ENCODE data around the gene PRKCH.

Gene PRKCH

GRCh38 chr14:61375218-61375617 is 53.8 kb downstream of the PRKCH start:
- no peak for TF ChIP-seq TAF1 (IDR thresholded peaks at IDR 0.05; ENCODE audit: borderline replicate concordance, insufficient read depth, low read length)
- no peak for TF ChIP-seq SIN3A (IDR thresholded peaks at IDR 0.05; ENCODE audit: borderline replicate concordance, insufficient read depth, low read length)
- no peak for TF ChIP-seq POLR2AphosphoS5 (IDR thresholded peaks at IDR 0.05; ENCODE audit: low read depth, low read length)
- TF ChIP-seq REST (IDR thresholded peaks at IDR 0.05; ENCODE audit: insufficient read depth in 1 of 2, low read depth in 2 of 2, low read length in 2 of 2), result no peak
- TF ChIP-seq FOXP2 (optimal IDR thresholded peaks at IDR 0.05; ENCODE audit: borderline replicate concordance, extremely low read depth, extremely low read length, insufficient read depth), result no peak

DNA sequence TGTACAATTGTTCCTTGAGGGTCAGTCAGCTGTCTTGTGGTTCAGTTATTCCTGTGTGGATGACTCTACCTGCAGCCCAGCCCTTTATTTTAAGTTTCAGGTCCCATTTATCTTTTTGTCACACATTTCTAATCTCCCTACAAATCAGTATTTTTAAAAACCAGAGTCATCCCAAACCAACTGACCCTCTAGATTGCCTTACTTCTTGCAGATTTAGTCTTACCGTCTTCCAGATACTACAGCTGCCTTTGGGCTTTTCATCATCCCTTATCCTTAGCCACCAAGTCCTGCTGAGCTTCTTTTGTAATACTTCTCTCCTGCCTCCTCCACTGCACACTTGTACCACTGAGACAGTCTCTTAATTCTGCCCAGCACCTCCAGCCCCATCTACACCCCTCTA is 54.9 kb downstream of the PRKCH start:
- no peak for TF ChIP-seq POLR2AphosphoS5 (IDR thresholded peaks at IDR 0.05; ENCODE audit: low read depth, low read length)
- no peak for TF ChIP-seq REST (IDR thresholded peaks at IDR 0.05; ENCODE audit: insufficient read depth in 1 of 2, low read depth in 2 of 2, low read length in 2 of 2)
- no peak for TF ChIP-seq TAF1 (IDR thresholded peaks at IDR 0.05; ENCODE audit: borderline replicate concordance, insufficient read depth, low read length)
- no peak for TF ChIP-seq SIN3A (IDR thresholded peaks at IDR 0.05; ENCODE audit: borderline replicate concordance, insufficient read depth, low read length)

DNA sequence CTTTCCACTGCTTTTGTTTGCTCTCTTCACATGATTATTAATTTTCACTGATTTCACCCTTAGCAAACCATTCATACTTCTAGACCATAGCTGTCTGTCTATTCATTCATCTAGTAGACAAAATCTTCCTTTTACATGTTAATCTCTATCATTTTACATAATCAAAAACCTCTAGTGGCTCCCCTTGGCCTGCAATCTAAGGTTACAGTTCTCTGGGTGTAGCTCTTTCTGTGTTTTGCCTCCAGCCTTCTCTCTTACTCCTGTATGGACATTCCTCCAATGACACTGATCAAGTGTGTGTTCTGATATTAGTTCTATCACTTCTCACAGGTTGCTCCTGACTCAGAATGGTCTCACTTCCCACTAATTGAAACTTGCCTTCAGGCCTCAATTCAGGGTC is 56.4 kb downstream of the PRKCH start:
- no peak for TF ChIP-seq SIN3A (IDR thresholded peaks at IDR 0.05; ENCODE audit: borderline replicate concordance, insufficient read depth, low read length)
- TF ChIP-seq POLR2AphosphoS5 (IDR thresholded peaks at IDR 0.05; ENCODE audit: low read depth, low read length), result no peak
- no peak for TF ChIP-seq REST (IDR thresholded peaks at IDR 0.05; ENCODE audit: insufficient read depth in 1 of 2, low read depth in 2 of 2, low read length in 2 of 2)

DNA sequence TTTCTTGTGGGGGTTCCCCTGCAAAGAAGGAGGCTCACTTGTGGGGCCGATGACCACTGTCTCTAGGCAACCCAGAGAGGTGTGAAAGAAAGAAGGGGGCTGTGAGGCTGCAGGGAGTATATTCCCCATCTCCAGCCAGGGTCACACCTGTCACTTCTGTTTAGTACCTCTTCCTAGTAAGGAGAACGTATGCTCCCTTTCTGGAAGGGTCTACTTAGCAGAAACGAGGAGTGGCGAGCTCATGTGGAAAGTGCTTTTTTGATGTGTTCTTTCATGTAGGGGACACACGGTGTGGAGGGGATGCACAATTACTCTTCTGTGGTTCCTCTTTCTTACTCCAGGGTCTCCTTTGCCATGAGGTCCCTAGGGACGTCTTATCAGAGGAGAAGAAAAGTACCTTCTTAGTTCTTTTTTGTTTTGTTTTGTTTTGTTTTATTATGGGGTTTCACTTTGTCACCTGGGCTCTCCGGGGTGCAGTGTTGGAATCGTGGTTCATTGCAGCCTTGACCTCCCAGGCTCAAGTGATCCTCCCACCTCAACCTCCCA is 58.3 kb downstream of the PRKCH start:
- no peak for TF ChIP-seq SIN3A (IDR thresholded peaks at IDR 0.05; ENCODE audit: borderline replicate concordance, insufficient read depth, low read length)
- no peak for TF ChIP-seq TAF1 (IDR thresholded peaks at IDR 0.05; ENCODE audit: borderline replicate concordance, insufficient read depth, low read length)

GRCh38 chr14:61380984-61381383 is 59.6 kb downstream of the PRKCH start:
- no peak for TF ChIP-seq SIN3A (IDR thresholded peaks at IDR 0.05; ENCODE audit: borderline replicate concordance, insufficient read depth, low read length)
- TF ChIP-seq REST (IDR thresholded peaks at IDR 0.05; ENCODE audit: insufficient read depth in 1 of 2, low read depth in 2 of 2, low read length in 2 of 2), result no peak
- no peak for TF ChIP-seq POLR2AphosphoS5 (IDR thresholded peaks at IDR 0.05; ENCODE audit: low read depth, low read length)
- TF ChIP-seq FOXP2 (optimal IDR thresholded peaks at IDR 0.05; ENCODE audit: borderline replicate concordance, extremely low read depth, extremely low read length, insufficient read depth), result no peak
- TF ChIP-seq TAF1 (IDR thresholded peaks at IDR 0.05; ENCODE audit: borderline replicate concordance, insufficient read depth, low read length), result no peak
